HepG2 (cell line): ENCODE results near the gene MVP. TPM values are rescaled to one million over a fixed set of nuclear protein-coding genes. Genes with fewer than 3 reads are reported as not detected.

Experiments used
- ATF7-NPFF ChIP-seq: sonication (generic); formaldehyde crosslinking; IDR thresholded peaks from 2 replicates; pipeline ENCODE4 v1.8.1; 2023; ENCODE audit warnings: mild to moderate bottlenecking, low read depth, missing genetic modification reagents, moderate library complexity
- GABPA ChIP-seq, 2 experiments: IDR thresholded peaks; 2 replicates each; pipeline ENCODE4 v1.6.1; 2011 to 2016; ENCODE audit warnings: low read depth in 2 of 2, low read length in 1 of 2, missing biosample characterization in 1 of 2, missing genetic modification characterization in 1 of 2
- GATAD2A ChIP-seq: IDR thresholded peaks from 2 replicates; pipeline ENCODE4 v1.6.1; 2016
- GPN1 ChIP-seq: sonication (generic); formaldehyde crosslinking; IDR thresholded peaks from 2 replicates; pipeline ENCODE4 v1.5.1; 2020; ENCODE audit warnings: missing genetic modification reagents, borderline replicate concordance
- IRF1 ChIP-seq: sonication (generic); formaldehyde crosslinking; IDR thresholded peaks from 2 replicates; pipeline ENCODE4 v1.4.0; 2020; ENCODE audit warnings: low read depth, mild to moderate bottlenecking, missing genetic modification reagents
- MAFG ChIP-seq: sonication (generic); formaldehyde crosslinking; IDR thresholded peaks from 2 replicates; pipeline ENCODE4 v1.5.1; 2020; ENCODE audit warnings: mild to moderate bottlenecking, missing genetic modification reagents
- MZF1 ChIP-seq: sonication (generic); formaldehyde crosslinking; IDR thresholded peaks from 2 replicates; pipeline ENCODE4 v1.8.1; 2023; ENCODE audit warnings: mild to moderate bottlenecking, missing genetic modification reagents, borderline replicate concordance
- SATB2 ChIP-seq: sonication (generic); formaldehyde crosslinking; IDR thresholded peaks from 2 replicates; pipeline ENCODE4 v1.5.0; 2020; ENCODE audit warnings: missing genetic modification reagents
- SSRP1 ChIP-seq: IDR thresholded peaks from 2 replicates; pipeline ENCODE4 v1.6.1; 2016; ENCODE audit warnings: control low read depth
- TARDBP ChIP-seq: sonication (generic); formaldehyde crosslinking; IDR thresholded peaks from 2 replicates; pipeline ENCODE4 v1.8.0; 2022; ENCODE audit warnings: mild to moderate bottlenecking, missing genetic modification reagents
- ZBTB7A ChIP-seq: sonication (generic); formaldehyde crosslinking; IDR thresholded peaks from 2 replicates; pipeline ENCODE4 v1.8.0; 2022; ENCODE audit warnings: mild to moderate bottlenecking, missing genetic modification reagents
- ZNF207 ChIP-seq: fragments of 450-650 bp; IDR thresholded peaks from 2 replicates; pipeline ENCODE4 v1.6.1; 2016; ENCODE audit warnings: antibody characterized with exemption, borderline replicate concordance
- ZNF225 ChIP-seq: sonication (generic); formaldehyde crosslinking; IDR thresholded peaks from 2 replicates; pipeline ENCODE4 v1.4.0; 2020; ENCODE audit warnings: mild to moderate bottlenecking, missing genetic modification reagents
- ZNF274 ChIP-seq: sonication (generic); formaldehyde crosslinking; IDR thresholded peaks from 2 replicates; pipeline ENCODE4 v1.5.1; 2020; ENCODE audit warnings: mild to moderate bottlenecking, missing genetic modification reagents
- ZNF383 ChIP-seq: sonication (generic); formaldehyde crosslinking; IDR thresholded peaks from 2 replicates; pipeline ENCODE4 v1.4.0; 2020; ENCODE audit warnings: missing genetic modification reagents, mild to moderate bottlenecking, borderline replicate concordance
- ZNF468 ChIP-seq: sonication (generic); formaldehyde crosslinking; IDR thresholded peaks from 2 replicates; pipeline ENCODE4 v1.8.0; 2022; ENCODE audit warnings: mild to moderate bottlenecking, moderate library complexity, missing genetic modification reagents
- ZNF839 ChIP-seq: sonication (generic); formaldehyde crosslinking; IDR thresholded peaks from 2 replicates; pipeline ENCODE4 v1.4.0; 2020; ENCODE audit warnings: missing genetic modification reagents, mild to moderate bottlenecking, borderline replicate concordance
- polyA plus RNA-seq, 8 experiments: library from polyadenylated mRNA; depleted of rRNA in 3 of 8; stranded (reverse) in 7 of 8; unstranded in 1 of 8; fragments of >200 nt; fragmentation: Illumina TruSeq in 4 of 8; extraction: Trizol in 4 of 8; gene quantifications; 2 replicates each; pipeline versions ENCODE4 v1.2.1 to v1.2.3, GENCODE V29; 2011 to 2016; ENCODE audit warnings: low read depth in 4 of 8, missing spikeins in 1 of 8, mixed read lengths in 1 of 8; ENCODE audit not compliant: insufficient read depth in 1 of 8
- total RNA-seq, 5 experiments: library from RNA; depleted of rRNA; stranded (reverse); fragments of >200 nt; fragmentation: Illumina TruSeq; extraction: Trizol; gene quantifications; 2 replicates each; pipeline ENCODE4 v1.2.3, GENCODE V29; 2016; ENCODE audit warnings: low read depth in 1 of 5
- TF ChIP-seq, protein P1 (sequence below): IDR thresholded peaks from 2 replicates; pipeline ENCODE4 v1.6.1; 2012; ENCODE audit warnings: low read length, improper control_type of control experiment
- TF ChIP-seq, protein P2 (sequence below): sonication (generic); formaldehyde crosslinking; IDR thresholded peaks from 2 replicates; pipeline ENCODE4 v1.5.0; 2020; ENCODE audit warnings: missing genetic modification reagents, mild to moderate bottlenecking, borderline replicate concordance
- TF ChIP-seq, protein P3 (sequence below): sonication (generic); formaldehyde crosslinking; IDR thresholded peaks from 2 replicates; pipeline ENCODE4 v1.8.1; 2022; ENCODE audit warnings: low read depth, mild to moderate bottlenecking, missing genetic modification reagents
- TF ChIP-seq, protein P4 (sequence below): IDR thresholded peaks from 2 replicates; pipeline ENCODE4 v1.6.1; 2016; ENCODE audit warnings: mild to moderate bottlenecking

The MVP gene
- total and polyA plus RNA-seq, 2 of the 13 experiments (the other 11 are each of a cell fraction or from before 2014, with no cell fraction given), result 22.9 to 43.5 TPM

DNA sequence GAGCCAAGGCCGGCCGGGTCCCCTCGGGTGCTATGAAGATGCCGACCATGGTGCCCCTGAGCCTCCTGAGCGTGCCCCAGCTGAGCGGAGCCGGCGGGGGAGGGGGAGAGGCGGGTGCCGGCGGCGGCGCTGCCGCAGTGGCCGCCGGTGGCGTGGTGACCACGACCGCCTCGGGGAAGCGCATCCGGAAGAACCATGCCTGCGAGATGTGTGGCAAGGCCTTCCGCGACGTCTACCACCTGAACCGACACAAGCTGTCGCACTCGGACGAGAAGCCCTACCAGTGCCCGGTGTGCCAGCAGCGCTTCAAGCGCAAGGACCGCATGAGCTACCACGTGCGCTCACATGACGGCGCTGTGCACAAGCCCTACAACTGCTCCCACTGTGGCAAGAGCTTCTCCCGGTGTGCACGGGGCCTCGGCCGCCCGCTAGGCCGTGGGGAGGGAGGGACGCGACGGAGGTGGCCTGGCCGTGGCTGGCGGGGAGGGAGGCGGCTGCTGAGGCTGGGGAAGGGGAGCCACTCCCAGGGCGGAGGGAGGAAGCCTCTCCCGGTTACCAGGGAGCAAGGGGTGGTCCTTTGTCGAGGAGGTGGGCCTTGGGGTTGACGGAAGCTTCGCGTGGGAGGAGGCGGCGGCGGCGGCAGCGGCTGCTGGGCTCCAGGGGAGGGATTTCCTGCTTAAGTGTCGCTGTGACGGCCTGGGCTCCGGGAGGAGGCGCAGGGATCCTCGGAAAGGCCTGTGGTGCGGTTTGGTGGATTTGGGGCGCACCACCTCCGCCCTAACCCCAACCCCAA lies 12.6 kb upstream of the MVP start (continued):
- TF ChIP-seq, protein P1, sequence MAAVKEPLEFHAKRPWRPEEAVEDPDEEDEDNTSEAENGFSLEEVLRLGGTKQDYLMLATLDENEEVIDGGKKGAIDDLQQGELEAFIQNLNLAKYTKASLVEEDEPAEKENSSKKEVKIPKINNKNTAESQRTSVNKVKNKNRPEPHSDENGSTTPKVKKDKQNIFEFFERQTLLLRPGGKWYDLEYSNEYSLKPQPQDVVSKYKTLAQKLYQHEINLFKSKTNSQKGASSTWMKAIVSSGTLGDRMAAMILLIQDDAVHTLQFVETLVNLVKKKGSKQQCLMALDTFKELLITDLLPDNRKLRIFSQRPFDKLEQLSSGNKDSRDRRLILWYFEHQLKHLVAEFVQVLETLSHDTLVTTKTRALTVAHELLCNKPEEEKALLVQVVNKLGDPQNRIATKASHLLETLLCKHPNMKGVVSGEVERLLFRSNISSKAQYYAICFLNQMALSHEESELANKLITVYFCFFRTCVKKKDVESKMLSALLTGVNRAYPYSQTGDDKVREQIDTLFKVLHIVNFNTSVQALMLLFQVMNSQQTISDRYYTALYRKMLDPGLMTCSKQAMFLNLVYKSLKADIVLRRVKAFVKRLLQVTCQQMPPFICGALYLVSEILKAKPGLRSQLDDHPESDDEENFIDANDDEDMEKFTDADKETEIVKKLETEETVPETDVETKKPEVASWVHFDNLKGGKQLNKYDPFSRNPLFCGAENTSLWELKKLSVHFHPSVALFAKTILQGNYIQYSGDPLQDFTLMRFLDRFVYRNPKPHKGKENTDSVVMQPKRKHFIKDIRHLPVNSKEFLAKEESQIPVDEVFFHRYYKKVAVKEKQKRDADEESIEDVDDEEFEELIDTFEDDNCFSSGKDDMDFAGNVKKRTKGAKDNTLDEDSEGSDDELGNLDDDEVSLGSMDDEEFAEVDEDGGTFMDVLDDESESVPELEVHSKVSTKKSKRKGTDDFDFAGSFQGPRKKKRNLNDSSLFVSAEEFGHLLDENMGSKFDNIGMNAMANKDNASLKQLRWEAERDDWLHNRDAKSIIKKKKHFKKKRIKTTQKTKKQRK, result no peak
- TF ChIP-seq GATAD2A (CRISPR knock-in tag) (peak; percentile 75), GPN1 (0 out of 2 replicates have a peak, but pooled peaks have one; percentile 61), ZNF274 (peak; percentile 99), MZF1 (peak; percentile 97), ZNF207 (no peak), SSRP1 (CRISPR knock-in tag) (0 out of 2 replicates have a peak, but pooled peaks have one; percentile 27), ZNF468 (CRISPR knock-in tag) (peak; percentile 98), MAFG (CRISPR knock-in tag) (no peak), ZNF225 (CRISPR knock-in tag) (peak; percentile 99), ZNF383 (CRISPR knock-in tag) (no peak), ZNF839 (peak; percentile 98), TARDBP (CRISPR knock-in tag) (peak; percentile 86; the same call in 1 of the 2 replicates), ATF7-NPFF (CRISPR knock-in tag) (peak; percentile 100), IRF1 (peak; percentile 99), SATB2 (peak; percentile 99), GABPA (IDR thresholded peaks at IDR 0.05; ENCODE audit: low read depth, low read length) (no peak), GABPA (CRISPR knock-in tag; IDR thresholded peaks at IDR 0.05; ENCODE audit: low read depth) (peak; percentile 65; the same call in 1 of the 2 replicates), ZBTB7A (CRISPR knock-in tag) (peak; percentile 98)
- TF ChIP-seq, protein P2, sequence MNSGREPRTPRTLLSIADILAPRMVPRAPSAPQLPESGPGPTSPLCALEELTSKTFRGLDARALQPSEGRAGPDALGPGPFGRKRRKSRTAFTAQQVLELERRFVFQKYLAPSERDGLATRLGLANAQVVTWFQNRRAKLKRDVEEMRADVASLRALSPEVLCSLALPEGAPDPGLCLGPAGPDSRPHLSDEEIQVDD, result peak; percentile 98
- TF ChIP-seq, protein P3, sequence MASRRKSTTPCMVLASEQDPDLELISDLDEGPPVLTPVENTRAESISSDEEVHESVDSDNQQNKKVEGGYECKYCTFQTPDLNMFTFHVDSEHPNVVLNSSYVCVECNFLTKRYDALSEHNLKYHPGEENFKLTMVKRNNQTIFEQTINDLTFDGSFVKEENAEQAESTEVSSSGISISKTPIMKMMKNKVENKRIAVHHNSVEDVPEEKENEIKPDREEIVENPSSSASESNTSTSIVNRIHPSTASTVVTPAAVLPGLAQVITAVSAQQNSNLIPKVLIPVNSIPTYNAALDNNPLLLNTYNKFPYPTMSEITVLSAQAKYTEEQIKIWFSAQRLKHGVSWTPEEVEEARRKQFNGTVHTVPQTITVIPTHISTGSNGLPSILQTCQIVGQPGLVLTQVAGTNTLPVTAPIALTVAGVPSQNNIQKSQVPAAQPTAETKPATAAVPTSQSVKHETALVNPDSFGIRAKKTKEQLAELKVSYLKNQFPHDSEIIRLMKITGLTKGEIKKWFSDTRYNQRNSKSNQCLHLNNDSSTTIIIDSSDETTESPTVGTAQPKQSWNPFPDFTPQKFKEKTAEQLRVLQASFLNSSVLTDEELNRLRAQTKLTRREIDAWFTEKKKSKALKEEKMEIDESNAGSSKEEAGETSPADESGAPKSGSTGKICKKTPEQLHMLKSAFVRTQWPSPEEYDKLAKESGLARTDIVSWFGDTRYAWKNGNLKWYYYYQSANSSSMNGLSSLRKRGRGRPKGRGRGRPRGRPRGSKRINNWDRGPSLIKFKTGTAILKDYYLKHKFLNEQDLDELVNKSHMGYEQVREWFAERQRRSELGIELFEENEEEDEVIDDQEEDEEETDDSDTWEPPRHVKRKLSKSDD, result no peak
- TF ChIP-seq, protein P4, sequence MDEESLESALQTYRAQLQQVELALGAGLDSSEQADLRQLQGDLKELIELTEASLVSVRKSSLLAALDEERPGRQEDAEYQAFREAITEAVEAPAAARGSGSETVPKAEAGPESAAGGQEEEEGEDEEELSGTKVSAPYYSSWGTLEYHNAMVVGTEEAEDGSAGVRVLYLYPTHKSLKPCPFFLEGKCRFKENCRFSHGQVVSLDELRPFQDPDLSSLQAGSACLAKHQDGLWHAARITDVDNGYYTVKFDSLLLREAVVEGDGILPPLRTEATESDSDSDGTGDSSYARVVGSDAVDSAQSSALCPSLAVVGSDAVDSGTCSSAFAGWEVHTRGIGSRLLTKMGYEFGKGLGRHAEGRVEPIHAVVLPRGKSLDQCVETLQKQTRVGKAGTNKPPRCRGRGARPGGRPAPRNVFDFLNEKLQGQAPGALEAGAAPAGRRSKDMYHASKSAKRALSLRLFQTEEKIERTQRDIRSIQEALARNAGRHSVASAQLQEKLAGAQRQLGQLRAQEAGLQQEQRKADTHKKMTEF (CRISPR knock-in tag), result peak; percentile 97
